Measurements from ENCODE around the gene CYP2R1. TPM values are rescaled to one million over a fixed set of nuclear protein-coding genes. Genes with fewer than 3 reads are reported as not detected.

CYP2R1 gene
- total RNA-seq, 4 donors from 2014 or later, result 10.2 to 24.1 (median 19.8) TPM

DNA sequence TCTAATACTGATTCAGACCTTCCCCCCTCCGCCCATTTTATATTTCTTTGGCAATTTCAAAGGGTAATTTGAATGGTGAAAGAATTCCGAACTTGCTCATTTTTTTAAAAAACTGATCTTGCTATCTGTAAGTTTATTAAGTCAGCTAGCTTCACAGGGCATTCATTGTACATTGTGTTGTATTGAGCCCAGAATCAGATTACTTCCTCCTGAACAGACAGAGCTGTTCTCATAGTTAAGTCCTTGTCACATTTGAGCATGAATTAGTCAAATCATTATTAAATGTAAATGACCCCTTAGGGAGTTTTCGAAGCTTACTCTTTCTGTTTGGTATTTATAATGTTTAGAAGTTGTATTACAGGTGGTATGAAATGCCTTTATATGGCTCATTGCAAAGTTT, 34.4 kb downstream of the CYP2R1 start:
- no peak overlapping the region for H3K4me3 ChIP-seq (replicated peaks in 1 of 3)
- intact Hi-C loops (cut with DNase I), result no loop called here
- no peak for DNase-seq
- H3K27ac ChIP-seq, result no peak overlapping the region
- TF ChIP-seq CTCF (IDR thresholded peaks at IDR 0.05), result no peak
- TF ChIP-seq POLR2A (IDR thresholded peaks at IDR 0.05), result no peak
- no peaks in the 10 kb centered on the region for H3K9me3 ChIP-seq
- 89 to 92% methylated on average over 3 of the region's 3 CpGs for WGBS, 2 donors
- H3K36me3 ChIP-seq, result no peaks in the 10 kb centered on the region
- no peaks in the 10 kb centered on the region for H3K4me1 ChIP-seq
- H3K27me3 ChIP-seq, result no peaks in the 10 kb centered on the region

DNA sequence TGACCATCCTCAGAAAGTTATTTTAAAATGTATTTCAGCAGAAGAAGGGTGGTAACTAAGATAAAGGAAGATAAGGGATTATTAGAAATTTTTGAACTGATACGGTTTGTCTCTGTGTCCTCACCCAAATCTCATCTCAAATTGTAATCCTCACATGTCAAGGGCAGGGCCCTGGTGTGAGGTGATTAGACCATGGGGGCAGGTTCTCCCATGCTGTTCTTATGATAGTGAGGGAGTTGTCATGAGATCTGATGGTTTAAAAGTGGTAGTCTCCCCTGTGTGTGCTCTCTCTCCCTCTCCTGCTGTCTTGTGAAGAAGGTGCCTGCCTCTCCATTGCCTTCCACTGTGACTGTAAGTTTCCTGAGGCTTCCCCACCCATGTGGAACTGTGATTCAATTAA, 36.1 kb downstream of the CYP2R1 start:
- Histone ChIP-seq H3K9me3 (no peaks in the 10 kb centered on the region), H3K4me1 (no peaks in the 10 kb centered on the region), H3K27me3 (no peaks in the 10 kb centered on the region), H3K27ac (no peak overlapping the region), H3K4me3 (replicated peaks in 1 of 3) (no peak overlapping the region), H3K36me3 (no peaks in the 10 kb centered on the region)
- 91 to 93% methylated on average over 1 of the region's 1 CpG for WGBS, 2 donors
- DNase-seq, result no peak
- intact Hi-C loops (cut with DNase I), result no loop called here
- TF ChIP-seq CTCF (IDR thresholded peaks at IDR 0.05) (no peak), POLR2A (IDR thresholded peaks at IDR 0.05) (no peak)

GRCh38 chr11:14854057-14854456, 38.0 kb downstream of the CYP2R1 start:
- H3K27ac ChIP-seq, result no peak overlapping the region
- intact Hi-C loops (cut with DNase I), result no loop called here
- no peaks in the 10 kb centered on the region for H3K36me3 ChIP-seq
- H3K27me3 ChIP-seq, result no peaks in the 10 kb centered on the region
- H3K4me3 ChIP-seq (replicated peaks in 1 of 3), result no peak overlapping the region
- no peaks in the 10 kb centered on the region for H3K4me1 ChIP-seq
- no peak for DNase-seq
- H3K9me3 ChIP-seq, result no peaks in the 10 kb centered on the region
- no peak for TF ChIP-seq CTCF (IDR thresholded peaks at IDR 0.05)
- TF ChIP-seq POLR2A (IDR thresholded peaks at IDR 0.05), result no peak

- Histone ChIP-seq H3K4me3 (replicated peaks in 1 of 3) (no peak overlapping the region), H3K4me1 (no peaks in the 10 kb centered on the region), H3K36me3 (no peaks in the 10 kb centered on the region), H3K9me3 (no peaks in the 10 kb centered on the region), H3K27ac (no peak overlapping the region), H3K27me3 (no peaks in the 10 kb centered on the region)
- TF ChIP-seq POLR2A (IDR thresholded peaks at IDR 0.05) (no peak), CTCF (IDR thresholded peaks at IDR 0.05) (no peak)
- intact Hi-C loops (cut with DNase I), result no loop called here
- DNase-seq, result no peak
- WGBS, 2 donors, result 96 to 100% methylated on average over 4 of the region's 4 CpGs
Measured at GRCh38 chr11:14852571-14853177, 39.4 kb downstream of the CYP2R1 start.

GRCh38 chr11:14842002-14842401, 50.0 kb downstream of the CYP2R1 start:
- no peaks in the 10 kb centered on the region for H3K36me3 ChIP-seq
- no peak overlapping the region for H3K27ac ChIP-seq
- intact Hi-C loops (cut with DNase I), result no loop called here
- DNase-seq, result no peak
- no peak for TF ChIP-seq POLR2A (IDR thresholded peaks at IDR 0.05)
- no peak for TF ChIP-seq CTCF (IDR thresholded peaks at IDR 0.05)
- WGBS, 2 donors, result 93 to 94% methylated on average over 3 of the region's 3 CpGs
- H3K9me3 ChIP-seq, result no peaks in the 10 kb centered on the region
- H3K4me1 ChIP-seq, result no peaks in the 10 kb centered on the region
- H3K27me3 ChIP-seq, result no peaks in the 10 kb centered on the region
- no peak overlapping the region for H3K4me3 ChIP-seq (replicated peaks in 1 of 3)
